Mucosa of rectum (tissue), 2 donors: Measurements from ENCODE around the gene RPS6KL1.
A peak's percentile ranks its signal among the peaks of the same experiment; 100 is the strongest.

Experiments
- H3K27ac ChIP-seq, 2 donors: one replicate each; pipeline ENCODE4 v1.7.0; 2013; ENCODE audit warnings: inconsistent platforms in 2 of 2, low read depth in 2 of 2, low read length in 2 of 2
- H3K27me3 ChIP-seq, 2 donors: one replicate each; pipeline ENCODE4 v1.7.0; 2013; ENCODE audit warnings: low read length in 2 of 2; ENCODE audit not compliant: control insufficient read depth in 2 of 2, insufficient read depth in 2 of 2
- H3K36me3 ChIP-seq, 2 donors: one replicate each; pipeline ENCODE4 v1.7.0; 2013; ENCODE audit warnings: low read length in 2 of 2; ENCODE audit not compliant: control insufficient read depth in 2 of 2, insufficient read depth in 2 of 2
- H3K4me1 ChIP-seq, 2 donors: one replicate each; pipeline ENCODE4 v1.7.0; 2013; ENCODE audit warnings: low read length in 2 of 2, mild to moderate bottlenecking in 1 of 2; ENCODE audit not compliant: control insufficient read depth in 2 of 2, insufficient read depth in 2 of 2
- H3K4me3 ChIP-seq, 2 donors: one replicate each; pipeline ENCODE4 v1.7.0; 2013; ENCODE audit warnings: low read length in 2 of 2
- H3K9ac ChIP-seq, 2 donors: one replicate each; pipeline ENCODE4 v1.7.0; 2013; ENCODE audit warnings: low read length in 2 of 2, low read depth in 1 of 2, mild to moderate bottlenecking in 1 of 2
- H3K9me3 ChIP-seq, 2 donors: one replicate each; pipeline ENCODE4 v1.7.0; 2013; ENCODE audit warnings: low read length in 2 of 2; ENCODE audit not compliant: control insufficient read depth in 2 of 2
- donor health status: healthy.
- donor health status: Normal muscosa, but diverticular disease.

The RPS6KL1 gene

GRCh38 chr14:74913393-74913910 is 9.6 kb downstream of the RPS6KL1 start:
- Histone ChIP-seq H3K27me3 (no peaks in the 10 kb centered on the region), H3K9me3 (no peaks in the 10 kb centered on the region), H3K4me1 (no peaks in the 10 kb centered on the region), H3K4me3 (no peak overlapping the region), H3K27ac (no peak overlapping the region), H3K9ac (no peak overlapping the region), H3K36me3 (no peaks in the 10 kb centered on the region)

DNA sequence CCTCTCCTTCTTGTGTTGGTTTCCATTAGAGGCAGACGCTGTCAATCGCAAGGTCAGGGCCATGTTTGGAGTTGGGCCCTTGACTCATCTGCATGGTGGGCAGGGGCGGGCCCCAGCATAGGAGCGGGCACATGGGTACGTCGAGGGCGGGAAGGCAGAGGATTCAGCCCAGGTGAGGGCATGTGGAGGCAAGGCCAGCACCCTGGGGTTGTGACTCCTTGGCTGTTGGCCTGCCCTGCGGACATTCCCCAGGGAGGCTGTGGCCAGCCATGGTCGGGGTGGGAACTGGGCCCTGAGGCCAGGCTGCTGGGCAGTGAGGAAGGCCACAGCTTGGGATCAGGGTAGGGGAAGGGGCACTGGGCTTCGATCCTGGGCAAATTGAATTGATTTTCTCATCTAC is 10.3 kb downstream of the RPS6KL1 start:
- no peaks in the 10 kb centered on the region for H3K27me3 ChIP-seq
- H3K9ac ChIP-seq = no peak overlapping the region
- H3K4me3 ChIP-seq = no peak overlapping the region
- no peak overlapping the region for H3K27ac ChIP-seq
- H3K36me3 ChIP-seq = no peaks in the 10 kb centered on the region
- peaks cover 0 to 3% of the 10 kb centered on the region in 2 donors for H3K4me1 ChIP-seq
- H3K9me3 ChIP-seq = no peaks in the 10 kb centered on the region

DNA sequence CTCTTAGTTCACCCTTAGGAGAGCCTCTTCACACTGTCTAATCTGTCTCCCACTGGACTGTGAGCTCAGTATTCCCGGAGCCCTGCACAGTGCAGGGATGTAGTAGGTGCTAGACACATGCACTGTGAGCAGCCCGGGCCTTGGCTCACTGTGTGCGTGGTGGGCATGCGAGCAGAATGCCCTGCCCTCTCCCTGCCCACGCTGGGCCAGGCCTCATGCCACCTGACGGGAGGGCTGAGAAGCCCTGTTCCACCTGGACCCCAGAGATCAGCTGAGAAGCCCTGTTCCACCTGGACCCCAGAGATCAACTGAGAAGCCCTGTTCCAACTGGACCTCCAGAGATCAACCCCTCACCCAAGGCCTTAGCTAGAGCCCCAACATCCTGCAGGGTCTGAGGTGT is 10.9 kb downstream of the RPS6KL1 start:
- Histone ChIP-seq H3K27ac (no peak overlapping the region), H3K9me3 (no peaks in the 10 kb centered on the region), H3K4me1 (peaks cover 4 to 10% of the 10 kb centered on the region in 2 donors), H3K36me3 (no peaks in the 10 kb centered on the region), H3K4me3 (no peak overlapping the region), H3K9ac (no peak overlapping the region), H3K27me3 (no peaks in the 10 kb centered on the region)

DNA sequence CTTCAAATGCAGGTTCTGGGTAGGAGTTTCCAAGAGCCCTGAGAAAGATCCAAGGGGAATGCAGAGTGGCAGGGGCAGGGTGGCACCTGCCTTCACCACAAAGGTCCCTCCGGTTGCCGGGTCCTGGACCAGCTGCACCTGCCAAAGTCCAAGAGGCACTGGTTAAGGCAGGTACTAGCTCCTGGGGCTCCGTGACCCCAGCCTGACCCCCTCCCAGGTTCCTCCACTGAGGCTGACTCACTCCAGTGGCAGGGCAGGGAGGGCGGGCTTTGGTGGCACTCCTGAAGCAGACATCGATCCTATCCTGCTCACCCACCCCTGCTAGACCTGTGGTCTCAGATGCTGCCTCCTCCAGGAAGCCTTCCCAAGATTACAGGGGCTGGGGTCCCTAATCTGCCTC is 11.4 kb downstream of the RPS6KL1 start:
- no peak overlapping the region for H3K27ac ChIP-seq
- H3K9me3 ChIP-seq = no peaks in the 10 kb centered on the region
- H3K4me3 ChIP-seq = no peak overlapping the region
- H3K4me1 ChIP-seq = peaks cover 4 to 14% of the 10 kb centered on the region in 2 donors
- H3K9ac ChIP-seq = no peak overlapping the region
- no peaks in the 10 kb centered on the region for H3K27me3 ChIP-seq
- H3K36me3 ChIP-seq = no peaks in the 10 kb centered on the region

DNA sequence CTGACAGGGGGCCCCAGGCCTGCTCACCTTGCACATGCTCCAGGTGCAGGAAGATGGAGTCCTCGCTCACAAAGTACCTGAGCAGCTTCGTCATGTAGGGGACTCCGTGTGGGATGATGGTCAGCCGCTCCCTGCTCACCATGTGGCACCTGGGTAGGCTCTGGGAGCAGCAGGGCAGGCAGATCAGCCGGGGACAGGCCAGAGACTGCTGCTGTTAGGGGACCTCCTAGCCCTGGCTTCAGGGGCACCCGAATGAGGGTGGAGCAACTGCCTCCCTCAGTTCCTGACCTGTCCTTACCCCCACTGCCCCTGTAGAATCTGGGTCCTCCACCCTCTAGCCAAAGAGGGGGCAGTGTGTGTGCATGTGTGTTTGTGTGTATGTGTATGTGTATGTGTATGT is 11.8 kb downstream of the RPS6KL1 start:
- Histone ChIP-seq H3K27ac (no peak overlapping the region), H3K9me3 (no peaks in the 10 kb centered on the region), H3K9ac (no peak overlapping the region), H3K36me3 (no peaks in the 10 kb centered on the region), H3K4me1 (peaks cover 4 to 15% of the 10 kb centered on the region in 2 donors), H3K4me3 (no peak overlapping the region), H3K27me3 (no peaks in the 10 kb centered on the region)

- peak overlapping the region; percentile 41 to 55 for H3K9ac ChIP-seq
- no peaks in the 10 kb centered on the region for H3K36me3 ChIP-seq
- peak overlapping the region; percentile 33 to 69 for H3K4me3 ChIP-seq
- H3K27ac ChIP-seq = peak overlapping the region; percentile 47 to 48
- H3K4me1 ChIP-seq = peaks cover 6 to 15% of the 10 kb centered on the region in 2 donors
- no peaks in the 10 kb centered on the region for H3K27me3 ChIP-seq
- H3K9me3 ChIP-seq = no peaks in the 10 kb centered on the region
These were observed 12.5 kb downstream of the RPS6KL1 start for GRCh38 chr14:74910556-74910955.

DNA sequence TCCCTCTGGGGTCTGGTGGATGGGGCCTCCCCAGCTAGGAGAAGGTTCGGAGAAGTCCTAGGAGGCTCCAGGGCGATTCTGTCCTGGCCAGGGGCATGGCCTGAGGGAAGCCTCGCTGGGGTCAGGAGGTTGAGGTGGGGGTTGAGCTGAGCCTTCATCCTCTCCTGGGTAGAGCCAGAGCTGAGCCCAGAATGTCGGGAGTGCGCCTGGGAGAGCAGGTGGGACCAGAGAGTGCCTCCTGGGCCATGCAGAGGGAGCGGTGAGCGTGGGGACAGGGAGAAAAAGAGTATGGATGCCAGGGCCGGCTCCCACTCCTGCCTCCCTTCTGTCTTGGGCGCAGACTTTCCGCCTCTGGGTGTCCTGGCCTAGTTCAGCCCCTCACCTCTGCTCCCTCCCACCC is 13.1 kb downstream of the RPS6KL1 start:
- H3K27me3 ChIP-seq = no peaks in the 10 kb centered on the region
- H3K36me3 ChIP-seq = no peaks in the 10 kb centered on the region
- no peaks in the 10 kb centered on the region for H3K9me3 ChIP-seq
- H3K27ac ChIP-seq = no peak overlapping the region
- no peak overlapping the region for H3K4me3 ChIP-seq
- no peak overlapping the region for H3K9ac ChIP-seq
- peaks cover 6 to 15% of the 10 kb centered on the region in 2 donors for H3K4me1 ChIP-seq

DNA sequence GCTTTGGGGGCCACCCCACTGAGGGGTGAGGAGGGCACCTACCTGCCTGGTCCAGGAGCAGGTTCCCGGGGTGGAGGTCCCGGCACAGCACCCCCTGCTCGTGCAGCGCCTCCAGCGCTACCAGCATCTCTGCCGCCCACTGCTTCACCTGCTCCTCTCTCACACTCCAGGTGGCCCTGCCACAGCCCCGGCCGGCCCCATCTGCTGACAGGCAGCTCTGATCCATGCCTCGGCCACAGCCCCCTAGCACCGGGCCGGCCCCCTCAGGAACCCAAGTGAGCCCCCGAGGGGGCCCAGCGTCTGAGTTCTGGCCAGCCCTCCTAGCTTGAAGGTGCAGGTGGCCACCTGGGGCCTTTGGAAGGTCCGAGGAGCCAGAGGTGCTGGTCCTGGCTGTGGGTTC is 13.6 kb downstream of the RPS6KL1 start:
- no peak overlapping the region for H3K9ac ChIP-seq
- peaks cover 0 to 3% of the 10 kb centered on the region in 2 donors for H3K36me3 ChIP-seq
- H3K27ac ChIP-seq = no peak overlapping the region
- no peak overlapping the region for H3K4me3 ChIP-seq
- no peaks in the 10 kb centered on the region for H3K27me3 ChIP-seq
- H3K9me3 ChIP-seq = no peaks in the 10 kb centered on the region
- peaks cover 6 to 15% of the 10 kb centered on the region in 2 donors for H3K4me1 ChIP-seq

GRCh38 chr14:74908861-74909341 is 14.2 kb downstream of the RPS6KL1 start:
- Histone ChIP-seq H3K4me3 (no peak overlapping the region), H3K36me3 (peaks cover 0 to 8% of the 10 kb centered on the region in 2 donors), H3K27ac (no peak overlapping the region), H3K27me3 (no peaks in the 10 kb centered on the region), H3K9ac (no peak overlapping the region), H3K4me1 (peaks cover 6 to 15% of the 10 kb centered on the region in 2 donors), H3K9me3 (no peaks in the 10 kb centered on the region)

DNA sequence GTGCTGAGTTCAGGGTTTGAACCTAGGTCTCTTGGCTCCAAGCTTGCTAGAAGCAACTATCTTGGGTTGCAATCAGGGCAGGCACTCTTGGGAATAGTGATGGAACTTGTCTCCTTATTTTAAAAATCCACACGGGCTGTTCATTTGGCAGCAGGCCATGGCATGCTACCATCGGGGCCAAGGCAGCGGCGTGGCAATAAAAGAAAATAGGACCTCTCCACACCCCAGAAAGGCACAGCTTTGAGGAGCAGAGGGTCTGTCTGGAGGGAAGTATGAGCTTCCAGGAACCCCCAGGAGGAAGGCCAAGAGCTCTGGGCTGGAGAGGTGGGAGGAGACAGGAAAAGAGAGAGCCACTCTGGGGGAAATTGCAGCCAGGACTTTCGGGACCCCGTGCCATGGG is 15.3 kb downstream of the RPS6KL1 start:
- no peak overlapping the region for H3K4me3 ChIP-seq
- H3K36me3 ChIP-seq = peaks cover 5 to 14% of the 10 kb centered on the region in 2 donors
- H3K27me3 ChIP-seq = no peaks in the 10 kb centered on the region
- H3K4me1 ChIP-seq = peaks cover 6 to 15% of the 10 kb centered on the region in 2 donors
- H3K9ac ChIP-seq = no peak overlapping the region
- no peak overlapping the region for H3K27ac ChIP-seq
- H3K9me3 ChIP-seq = no peaks in the 10 kb centered on the region
